Natural killer cell (primary cell): ENCODE measurements around the gene LLCFC1. TPM values are rescaled to one million over a fixed set of nuclear protein-coding genes. Genes with fewer than 3 reads are reported as not detected.

Source experiments
- ATAC-seq, 3 donors: fragments of 150-1000 bp in 2 of 3; fragments of 200-7000 bp in 1 of 3; cut with Tn5 transposase; 1 replicate in 1 of 3; 2 replicates in 2 of 3; pipeline ENCODE4 v1.10.0; 2021; ENCODE audit warnings: mild to moderate bottlenecking in 2 of 3, moderate library complexity in 2 of 3
- DNase-seq, 2 donors: peaks; one replicate each; pipeline versions ENCODE4 v3.0.0 to v3.0.0-alpha.2; 2013 to 2021; ENCODE audit warnings: mixed read lengths in 1 of 2
- H3K27ac ChIP-seq: one replicate; pipeline ENCODE4 v1.5.1; 2013; ENCODE audit warnings: mild to moderate bottlenecking, low read length
- H3K27me3 ChIP-seq: one replicate; pipeline ENCODE4 v1.6.1; 2013; ENCODE audit warnings: low read length; ENCODE audit not compliant: control insufficient read depth, insufficient read depth
- H3K36me3 ChIP-seq: one replicate; pipeline ENCODE4 v1.6.1; 2013; ENCODE audit warnings: low read length; ENCODE audit not compliant: control insufficient read depth, insufficient read depth
- H3K4me1 ChIP-seq: one replicate; pipeline ENCODE4 v1.6.1; 2013; ENCODE audit warnings: low read length; ENCODE audit not compliant: control insufficient read depth, insufficient read depth
- H3K4me3 ChIP-seq: one replicate; pipeline ENCODE4 v1.5.1; 2013; ENCODE audit warnings: low read length
- H3K9me3 ChIP-seq: one replicate; pipeline ENCODE4 v1.6.1; 2013; ENCODE audit warnings: low read length; ENCODE audit not compliant: control insufficient read depth, insufficient read depth
- H3K27ac Mint-ChIP-seq, 2 donors: one replicate each; pipeline ENCODE4 v1.8.0; 2022; ENCODE audit warnings: mild to moderate bottlenecking in 2 of 2, mixed read lengths in 2 of 2, moderate library complexity in 1 of 2
- H3K27me3 Mint-ChIP-seq, 2 donors: one replicate each; pipeline ENCODE4 v1.8.0; 2022; ENCODE audit warnings: low read depth in 2 of 2, mixed read lengths in 2 of 2
- H3K36me3 Mint-ChIP-seq: one replicate; pipeline ENCODE4 v1.8.0; 2022; ENCODE audit warnings: mixed read lengths
- H3K4me1 Mint-ChIP-seq, 2 donors: one replicate each; pipeline ENCODE4 v1.8.0; 2022; ENCODE audit warnings: mixed read lengths in 2 of 2
- H3K4me3 Mint-ChIP-seq: one replicate; pipeline ENCODE4 v1.8.0; 2022; ENCODE audit warnings: mild to moderate bottlenecking, moderate library complexity, mixed read lengths
- H3K9me3 Mint-ChIP-seq, 2 donors: one replicate each; pipeline ENCODE4 v1.8.0; 2022; ENCODE audit warnings: mixed read lengths in 2 of 2
- WGBS: methylation state at CpG from one replicate; pipeline ENCODE4 v1.1.7; 2013; ENCODE audit warnings: missing lambda C conversion rate; ENCODE audit not compliant: insufficient coverage; 5-methylcytosine and 5-hydroxymethylcytosine counted together
- intact Hi-C: fragments of 100-400 bp; cut with micrococcal nuclease; formaldehyde crosslinking; loops from one replicate; pipeline ENCODE4 v1.14.2; 2022
- total RNA-seq, 4 donors: library from RNA; stranded (reverse); fragments of 120-200 nt in 1 of 4; gene quantifications; one replicate each; pipeline versions ENCODE4 v1.2.3 to v1.2.4, GENCODE V29; 2013 to 2022
- TF ChIP-seq, protein P1 (sequence below): fragments of 200-600 bp; IDR thresholded peaks from one replicate; pipeline ENCODE4 v1.8.0; 2022; ENCODE audit warnings: antibody characterized with exemption

LLCFC1 gene
- total RNA-seq, 3 donors from 2014 or later (not counting 1 experiment from before 2014, with no cell fraction given) = not detected

DNA sequence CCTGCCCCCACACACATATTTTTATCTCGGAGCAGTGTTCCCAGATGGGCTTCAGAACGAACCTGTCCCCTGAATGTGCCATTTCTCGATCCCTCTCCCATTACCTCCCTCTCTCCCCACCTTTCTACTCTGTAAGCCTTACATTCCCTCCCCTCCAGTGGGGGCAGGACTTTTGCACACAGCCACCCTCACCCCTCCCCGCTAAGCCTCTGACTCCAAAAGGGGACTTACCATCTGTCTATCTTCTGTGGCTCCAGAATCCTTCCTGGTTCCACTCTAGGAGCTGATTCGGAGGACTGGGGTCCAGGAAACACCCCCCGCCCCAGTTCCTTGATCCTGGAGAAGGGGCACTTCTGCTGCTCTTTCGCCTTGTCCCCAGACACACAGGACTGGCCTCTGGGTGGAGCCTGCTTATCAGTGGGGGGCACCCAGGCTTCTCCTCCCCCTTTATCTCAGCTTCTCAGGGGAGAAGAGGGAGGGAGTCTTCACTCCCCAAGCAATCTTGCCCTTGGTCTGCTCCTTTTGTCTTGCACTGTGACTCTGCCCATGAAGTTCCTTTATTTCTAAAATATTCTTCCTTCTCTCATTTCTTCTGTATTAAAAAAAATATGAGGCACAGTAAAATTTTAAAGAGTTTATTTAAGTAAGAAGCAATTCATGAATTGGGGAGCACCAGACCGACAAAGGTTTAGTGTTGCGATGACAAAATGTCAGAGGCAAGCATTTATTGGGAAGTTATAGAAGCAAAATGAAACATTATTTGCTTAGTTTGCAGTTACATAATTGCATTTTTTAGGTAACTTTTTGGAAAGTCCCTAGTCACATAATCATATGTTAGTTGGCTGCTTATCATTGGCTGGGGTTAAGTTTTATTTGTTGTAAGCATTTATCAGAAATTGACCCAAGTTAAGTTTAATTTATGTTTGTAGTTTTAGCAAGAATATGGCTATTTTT is 23.0 kb downstream of the LLCFC1 start, which contains the start of gene KEL:
TSS of gene KEL (minus strand) at position 391 of the 954 bp plus-strand sequence. CDS start at position 234, 157 bp downstream.
- no peaks in the 10 kb centered on the region for H3K27me3 ChIP-seq
- no peak for ATAC-seq
- Mint-ChIP-seq H3K4me1 (no peaks in the 10 kb centered on the region), H3K36me3 (no peaks in the 10 kb centered on the region), H3K4me3 (no peak within 1 kb of the TSS), H3K27me3 (peaks cover 18 to 24% of the 10 kb centered on the region in 2 donors), H3K9me3 (no peaks in the 10 kb centered on the region), H3K27ac (no peak within 1 kb of the TSS)
- no peak for DNase-seq
- no peak within 1 kb of the TSS for H3K4me3 ChIP-seq
- no peaks in the 10 kb centered on the region for H3K9me3 ChIP-seq
- TF ChIP-seq, protein P1, sequence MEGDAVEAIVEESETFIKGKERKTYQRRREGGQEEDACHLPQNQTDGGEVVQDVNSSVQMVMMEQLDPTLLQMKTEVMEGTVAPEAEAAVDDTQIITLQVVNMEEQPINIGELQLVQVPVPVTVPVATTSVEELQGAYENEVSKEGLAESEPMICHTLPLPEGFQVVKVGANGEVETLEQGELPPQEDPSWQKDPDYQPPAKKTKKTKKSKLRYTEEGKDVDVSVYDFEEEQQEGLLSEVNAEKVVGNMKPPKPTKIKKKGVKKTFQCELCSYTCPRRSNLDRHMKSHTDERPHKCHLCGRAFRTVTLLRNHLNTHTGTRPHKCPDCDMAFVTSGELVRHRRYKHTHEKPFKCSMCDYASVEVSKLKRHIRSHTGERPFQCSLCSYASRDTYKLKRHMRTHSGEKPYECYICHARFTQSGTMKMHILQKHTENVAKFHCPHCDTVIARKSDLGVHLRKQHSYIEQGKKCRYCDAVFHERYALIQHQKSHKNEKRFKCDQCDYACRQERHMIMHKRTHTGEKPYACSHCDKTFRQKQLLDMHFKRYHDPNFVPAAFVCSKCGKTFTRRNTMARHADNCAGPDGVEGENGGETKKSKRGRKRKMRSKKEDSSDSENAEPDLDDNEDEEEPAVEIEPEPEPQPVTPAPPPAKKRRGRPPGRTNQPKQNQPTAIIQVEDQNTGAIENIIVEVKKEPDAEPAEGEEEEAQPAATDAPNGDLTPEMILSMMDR = no peak
- H3K4me1 ChIP-seq = no peaks in the 10 kb centered on the region
- 83% methylated on average over 9 of the region's 9 CpGs for WGBS
- H3K27ac ChIP-seq = no peak within 1 kb of the TSS
- intact Hi-C loops = no loop called here
- H3K36me3 ChIP-seq = no peaks in the 10 kb centered on the region

- Histone ChIP-seq H3K27ac (no peak overlapping the region), H3K4me1 (no peaks in the 10 kb centered on the region)
- peaks cover 20 to 27% of the 10 kb centered on the region in 2 donors for H3K27me3 Mint-ChIP-seq
Measured at GRCh38 chr7:142962991-142963390, 23.7 kb downstream of the LLCFC1 start.

GRCh38 chr7:142963993-142964392 is 24.7 kb downstream of the LLCFC1 start:
- intact Hi-C loops = no loop called here
- no peaks in the 10 kb centered on the region for H3K9me3 ChIP-seq
- H3K27ac ChIP-seq = no peak overlapping the region
- Mint-ChIP-seq H3K27me3 (peaks cover 22 to 37% of the 10 kb centered on the region in 2 donors), H3K4me1 (no peaks in the 10 kb centered on the region), H3K4me3 (no peak overlapping the region), H3K36me3 (no peaks in the 10 kb centered on the region), H3K9me3 (no peaks in the 10 kb centered on the region), H3K27ac (no peak overlapping the region)
- no peaks in the 10 kb centered on the region for H3K4me1 ChIP-seq
- H3K27me3 ChIP-seq = no peaks in the 10 kb centered on the region
- whole genome bisulfite sequencing = 92% methylated on average over 2 of the region's 2 CpGs
- TF ChIP-seq, protein P1 = no peak
- H3K4me3 ChIP-seq = no peak overlapping the region
- H3K36me3 ChIP-seq = no peaks in the 10 kb centered on the region
- DNase-seq = no peak
- no peak for ATAC-seq

More at GRCh38 chr7:142962991-142963390, 23.7 kb downstream of the LLCFC1 start:
- Histone ChIP-seq H3K27me3 (no peaks in the 10 kb centered on the region), H3K36me3 (no peaks in the 10 kb centered on the region), H3K9me3 (no peaks in the 10 kb centered on the region), H3K4me3 (no peak overlapping the region)
- ATAC-seq (no peak), DNase-seq (no peak)
- Mint-ChIP-seq H3K9me3 (no peaks in the 10 kb centered on the region), H3K4me3 (no peak overlapping the region), H3K36me3 (no peaks in the 10 kb centered on the region), H3K27ac (no peak overlapping the region), H3K4me1 (no peaks in the 10 kb centered on the region)
- TF ChIP-seq, protein P1 = no peak
- WGBS = 80% methylated on average over 1 of the region's 1 CpG
- intact Hi-C loops = no loop called here
